T-cell (primary cell): ENCODE measurements around the gene C21orf91. TPM values are rescaled to one million over a fixed set of nuclear protein-coding genes. Genes with fewer than 3 reads are reported as not detected.

Experiments used
- ATAC-seq, 4 experiments: fragments of 200-7000 bp in 3 of 4; fragments of 150-1000 bp in 1 of 4; cut with Tn5 transposase; replicated peaks in 1 of 4; 1 replicate in 3 of 4; 2 replicates in 1 of 4; pipeline ENCODE4 v1.10.0; 2021; ENCODE audit warnings: moderate library complexity in 3 of 4, mild to moderate bottlenecking in 2 of 4, moderate number of reproducible peaks in 1 of 4
- CTCF ChIA-PET, 2 donors: fragments of 300-600 bp; sonication (Branson Sonifier 250); formaldehyde crosslinking; loops; one replicate each; lab custom pipeline; 2022; ENCODE audit warnings: antibody characterized with exemption in 2 of 2; lab: Charles Lee
- POLR2A ChIA-PET, 2 donors: fragments of 300-600 bp; sonication (Branson Sonifier 250); formaldehyde crosslinking; loops; one replicate each; lab custom pipeline; 2022; ENCODE audit warnings: antibody characterized with exemption in 2 of 2; lab: Charles Lee
- DNase-seq, 35 experiments: peaks; one replicate each; pipeline versions ENCODE4 v3.0.0 to v3.0.0-alpha.2; 2013 to 2023
- H3K27ac ChIP-seq: one replicate; pipeline ENCODE4 v1.5.1; 2013; ENCODE audit warnings: low read length
- H3K27me3 ChIP-seq, 2 experiments: replicated peaks in 1 of 2; 1 replicate in 1 of 2; 2 replicates in 1 of 2; pipeline versions ENCODE4 v1.6.1 to v1.7.0; 2013; ENCODE audit warnings: low read length in 1 of 2, mixed read lengths in 1 of 2; ENCODE audit not compliant: control insufficient read depth in 2 of 2, insufficient read depth in 2 of 2; ENCODE audit errors: extremely low read depth in 1 of 2
- H3K36me3 ChIP-seq, 2 donors: 1 replicate in 1 of 2; 2 replicates in 1 of 2; pipeline versions ENCODE4 v1.6.1 to v1.7.0; 2013; ENCODE audit warnings: low read length in 1 of 2; ENCODE audit not compliant: control insufficient read depth in 2 of 2, insufficient read depth in 1 of 2; ENCODE audit errors: extremely low read depth in 1 of 2
- H3K4me1 ChIP-seq, 2 experiments: 1 replicate in 1 of 2; 2 replicates in 1 of 2; pipeline versions ENCODE4 v1.6.1 to v1.7.0; 2013; ENCODE audit warnings: low read length in 2 of 2, mixed read lengths in 1 of 2; ENCODE audit not compliant: insufficient read depth in 2 of 2, control insufficient read depth in 1 of 2; ENCODE audit errors: extremely low read depth in 1 of 2
- H3K4me3 ChIP-seq, 2 donors: 1 replicate in 1 of 2; 2 replicates in 1 of 2; pipeline versions ENCODE4 v1.5.1 to v1.7.0; 2013; ENCODE audit warnings: mild to moderate bottlenecking in 2 of 2, low read length in 1 of 2, moderate library complexity in 1 of 2; ENCODE audit not compliant: control insufficient read depth in 1 of 2; ENCODE audit errors: extremely low read depth in 1 of 2
- H3K9me3 ChIP-seq: 2 replicates; pipeline ENCODE4 v1.7.0; 2013
- H3K27ac Mint-ChIP-seq, 2 donors: one replicate each; pipeline ENCODE4 v1.8.0; 2020 to 2021; ENCODE audit warnings: mild to moderate bottlenecking in 2 of 2, mixed read lengths in 2 of 2
- H3K27me3 Mint-ChIP-seq, 2 donors: one replicate each; pipeline ENCODE4 v1.8.0; 2021 to 2022; ENCODE audit warnings: mixed read lengths in 2 of 2
- H3K36me3 Mint-ChIP-seq: one replicate; pipeline ENCODE4 v1.8.0; 2021; ENCODE audit warnings: mixed read lengths
- H3K4me1 Mint-ChIP-seq, 3 donors: one replicate each; pipeline ENCODE4 v1.8.0; 2020 to 2022; ENCODE audit warnings: mixed read lengths in 3 of 3, mild to moderate bottlenecking in 1 of 3
- H3K4me3 Mint-ChIP-seq, 3 donors: one replicate each; pipeline ENCODE4 v1.8.0; 2020 to 2022; ENCODE audit warnings: mild to moderate bottlenecking in 3 of 3, mixed read lengths in 3 of 3, moderate library complexity in 3 of 3
- H3K9me3 Mint-ChIP-seq, 3 donors: one replicate each; pipeline ENCODE4 v1.8.0; 2020 to 2022; ENCODE audit warnings: mixed read lengths in 3 of 3
- WGBS: methylation state at CpG from one replicate; pipeline ENCODE4 v1.1.5; 2013; ENCODE audit warnings: missing lambda C conversion rate; ENCODE audit not compliant: insufficient coverage; 5-methylcytosine and 5-hydroxymethylcytosine counted together
- total RNA-seq, 35 experiments: library from RNA in 6 of 35; stranded (reverse) in 6 of 35; fragments of 120-200 nt in 1 of 35; gene quantifications; one replicate each; pipeline versions ENCODE4 v1.2.1 to v1.2.4 and lab custom pipeline; 2013 to 2026

Gene C21orf91
- total RNA-seq, 5 donors from 2014 or later (not counting 1 experiment from before 2014, with no cell fraction given): 41.1 to 52.6 (median 48.5) TPM

DNA sequence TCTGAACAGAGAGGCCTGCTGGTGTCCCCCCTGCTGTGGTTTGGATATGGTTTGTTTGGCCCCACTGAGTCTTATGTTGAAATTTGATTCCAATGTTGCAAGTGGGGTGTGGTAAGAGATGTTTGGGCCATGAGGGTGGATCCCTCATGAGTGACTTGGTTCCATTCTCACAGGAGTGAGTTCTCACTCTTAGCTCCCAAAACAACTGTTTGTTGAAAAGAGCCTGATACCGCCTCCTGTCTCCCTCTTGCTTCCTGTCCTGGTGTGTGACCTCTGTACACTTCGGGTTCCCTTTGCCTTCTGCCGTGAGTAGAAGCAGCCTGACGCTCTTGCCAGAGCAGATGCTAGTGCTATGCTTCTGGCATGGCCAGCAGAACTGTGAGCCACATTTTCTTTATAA lies 60.5 kb downstream of the C21orf91 start:
- no peak overlapping the region for H3K4me3 ChIP-seq
- Mint-ChIP-seq H3K27me3 (no peaks in the 10 kb centered on the region), H3K4me3 (no peak overlapping the region), H3K36me3 (no peaks in the 10 kb centered on the region), H3K27ac (no peak overlapping the region), H3K9me3 (no peaks in the 10 kb centered on the region), H3K4me1 (no peaks in the 10 kb centered on the region)
- DNase-seq (no peak), ATAC-seq (no peak)
- no peaks in the 10 kb centered on the region for H3K27me3 ChIP-seq
- H3K36me3 ChIP-seq: no peaks in the 10 kb centered on the region
- POLR2A ChIA-PET: no interaction called here
- H3K4me1 ChIP-seq: no peaks in the 10 kb centered on the region
- 88% methylated on average over 4 of the region's 4 CpGs for WGBS
- no peaks in the 10 kb centered on the region for H3K9me3 ChIP-seq
- CTCF ChIA-PET: no interaction called here
- no peak overlapping the region for H3K27ac ChIP-seq

DNA sequence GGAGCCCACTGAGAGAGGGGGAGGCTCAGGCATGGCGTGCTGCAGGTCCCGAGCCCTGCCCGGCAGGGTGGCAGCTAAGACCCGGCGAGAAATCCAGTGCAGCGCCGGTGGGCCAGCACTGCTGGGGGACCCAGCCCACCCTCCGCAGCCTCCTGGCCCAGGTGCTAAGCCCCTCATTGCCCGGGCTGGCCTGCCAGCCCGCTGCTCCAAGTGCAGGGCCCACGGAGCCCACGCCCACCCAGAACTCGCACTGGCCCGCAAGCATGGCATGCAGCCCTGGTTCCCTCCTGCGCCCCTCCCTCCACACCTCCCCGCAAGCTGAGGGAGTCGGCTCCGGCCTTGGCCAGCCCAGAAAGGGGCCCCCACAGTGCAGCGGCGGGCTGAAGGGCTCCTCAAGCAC lies 61.5 kb downstream of the C21orf91 start:
- H3K27ac Mint-ChIP-seq: no peak overlapping the region
- ChIA-PET CTCF (no interaction called here), POLR2A (no interaction called here)
- no peaks in the 10 kb centered on the region for H3K36me3 Mint-ChIP-seq
- Histone ChIP-seq H3K4me3 (no peak overlapping the region), H3K27ac (no peak overlapping the region), H3K27me3 (no peaks in the 10 kb centered on the region), H3K4me1 (no peaks in the 10 kb centered on the region), H3K9me3 (no peaks in the 10 kb centered on the region), H3K36me3 (no peaks in the 10 kb centered on the region)
- 92% methylated on average over 14 of the region's 20 CpGs for WGBS
- no peaks in the 10 kb centered on the region for H3K27me3 Mint-ChIP-seq
- DNase-seq (no peak), ATAC-seq (no peak)
- H3K4me1 Mint-ChIP-seq: no peaks in the 10 kb centered on the region
- no peak overlapping the region for H3K4me3 Mint-ChIP-seq
- H3K9me3 Mint-ChIP-seq: no peaks in the 10 kb centered on the region

DNA sequence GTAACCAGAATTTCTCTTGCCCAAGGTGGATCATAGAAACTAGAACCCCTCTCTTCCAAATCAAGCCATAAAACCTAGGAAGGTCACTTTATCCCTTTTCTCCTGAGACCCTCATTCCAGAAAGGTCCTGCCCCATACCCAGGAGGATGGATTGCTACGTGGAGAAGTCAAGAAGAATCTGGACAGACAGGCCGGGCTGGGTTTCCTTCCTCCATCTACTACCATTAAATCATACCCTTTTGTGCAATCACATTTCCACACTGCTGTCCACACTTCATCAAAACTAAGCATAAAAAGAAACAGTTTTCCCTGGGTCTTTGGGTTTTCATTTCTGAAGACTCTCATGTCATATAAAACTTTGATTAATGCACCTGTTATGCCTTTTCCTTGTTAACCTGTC lies 65.4 kb downstream of the C21orf91 start:
- ATAC-seq (no peak), DNase-seq (no peak)
- Mint-ChIP-seq H3K4me3 (no peak overlapping the region), H3K27me3 (no peaks in the 10 kb centered on the region), H3K36me3 (no peaks in the 10 kb centered on the region), H3K27ac (no peak overlapping the region), H3K9me3 (no peaks in the 10 kb centered on the region), H3K4me1 (no peaks in the 10 kb centered on the region)
- WGBS: no CpG with 5 or more reads among the region's 2 CpGs
- POLR2A ChIA-PET: no interaction called here
- Histone ChIP-seq H3K27ac (no peak overlapping the region), H3K9me3 (no peaks in the 10 kb centered on the region), H3K36me3 (no peaks in the 10 kb centered on the region), H3K4me1 (no peaks in the 10 kb centered on the region), H3K4me3 (no peak overlapping the region), H3K27me3 (no peaks in the 10 kb centered on the region)
- CTCF ChIA-PET: no interaction called here

DNA sequence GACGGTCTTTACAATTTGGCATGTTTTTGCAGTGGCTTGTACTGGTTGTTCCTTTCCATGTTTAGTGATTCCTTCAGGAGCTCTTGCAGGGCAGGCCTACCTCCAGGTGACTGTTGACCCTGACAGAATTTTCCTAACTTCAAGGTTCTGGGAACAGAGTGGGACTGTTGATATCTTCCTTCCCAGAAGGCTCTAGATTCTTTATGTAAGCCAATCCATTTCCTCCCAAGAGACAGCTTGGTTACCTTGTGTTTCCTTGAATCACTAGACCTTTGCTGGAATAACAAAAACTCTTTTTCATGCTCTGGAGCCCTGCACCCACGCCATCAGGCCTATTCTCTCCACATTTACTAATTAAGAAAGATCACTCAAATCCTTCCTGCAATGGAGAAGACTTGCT lies 67.0 kb downstream of the C21orf91 start:
- ChIA-PET POLR2A (no interaction called here), CTCF (no interaction called here)
- DNase-seq: no peak
- Mint-ChIP-seq H3K36me3 (no peaks in the 10 kb centered on the region), H3K27me3 (no peaks in the 10 kb centered on the region), H3K4me3 (no peak overlapping the region), H3K9me3 (no peaks in the 10 kb centered on the region), H3K4me1 (no peaks in the 10 kb centered on the region), H3K27ac (no peak overlapping the region)
- H3K36me3 ChIP-seq: no peaks in the 10 kb centered on the region
- ATAC-seq: no peak
- H3K27ac ChIP-seq: no peak overlapping the region
- H3K4me3 ChIP-seq: no peak overlapping the region
- H3K27me3 ChIP-seq: no peaks in the 10 kb centered on the region
- no peaks in the 10 kb centered on the region for H3K9me3 ChIP-seq
- 86% methylated on average over 1 of the region's 2 CpGs for WGBS
- H3K4me1 ChIP-seq: no peaks in the 10 kb centered on the region

DNA sequence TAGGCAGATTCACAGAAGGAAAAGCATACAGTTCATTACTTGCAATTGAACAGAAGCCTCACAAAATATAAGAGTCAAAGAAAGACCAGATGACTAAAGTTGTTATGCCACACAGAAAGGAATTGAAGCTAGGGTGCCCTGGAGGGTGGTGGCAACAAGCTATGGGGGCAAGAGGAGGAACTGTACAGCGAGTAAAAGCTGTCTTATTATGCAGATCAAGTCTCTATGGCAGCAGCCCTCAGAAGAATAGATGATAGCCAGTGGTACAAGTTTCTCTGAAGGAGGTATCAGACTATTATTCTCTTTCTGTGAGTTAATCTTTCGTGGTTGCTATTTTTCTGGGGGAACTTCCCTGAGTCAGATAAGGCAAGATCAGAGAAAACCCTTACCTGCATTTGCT lies 72.2 kb downstream of the C21orf91 start:
- Histone ChIP-seq H3K4me3 (no peak overlapping the region), H3K36me3 (no peaks in the 10 kb centered on the region), H3K27ac (no peak overlapping the region), H3K9me3 (no peaks in the 10 kb centered on the region), H3K27me3 (no peaks in the 10 kb centered on the region), H3K4me1 (no peaks in the 10 kb centered on the region)
- DNase-seq (no peak), ATAC-seq (no peak)
- no peaks in the 10 kb centered on the region for H3K27me3 Mint-ChIP-seq
- no CpG with 5 or more reads among the region's 2 CpGs for WGBS
- no peak overlapping the region for H3K27ac Mint-ChIP-seq
- H3K4me3 Mint-ChIP-seq: no peak overlapping the region
- H3K9me3 Mint-ChIP-seq: peaks cover 0 to 12% (median 3%) of the 10 kb centered on the region in 3 donors
- H3K4me1 Mint-ChIP-seq: peaks cover 0 to 4% (median 1%) of the 10 kb centered on the region in 3 donors
- POLR2A ChIA-PET: interaction anchor here in 1 of 2 donors (0.7 kb wide), 1 partner anchor 66 kb away, joined by 3 read pairs; no protein-coding TSS in a partner anchor
- peaks cover 5% of the 10 kb centered on the region for H3K36me3 Mint-ChIP-seq
- CTCF ChIA-PET: no interaction called here

DNA sequence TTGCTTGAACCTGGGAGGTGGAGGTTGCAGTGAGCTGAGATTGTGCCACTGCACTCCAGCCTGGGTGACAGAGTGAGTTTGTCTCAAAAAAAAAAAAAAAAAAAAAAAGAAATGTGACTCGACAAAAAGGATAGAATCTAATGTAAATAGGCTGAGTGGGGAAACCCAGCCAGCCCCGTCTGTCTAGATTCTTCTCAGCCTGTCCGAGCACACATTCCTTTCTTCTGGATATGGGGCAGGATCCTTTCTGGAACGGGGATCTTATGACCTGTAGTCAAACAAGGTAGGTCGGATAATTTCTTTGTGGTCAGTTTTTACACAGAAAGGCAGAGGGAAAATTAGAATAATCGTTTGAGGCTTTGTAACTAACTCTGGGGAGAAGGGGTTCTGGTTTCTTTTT lies 74.1 kb downstream of the C21orf91 start:
- POLR2A ChIA-PET: no interaction called here
- H3K9me3 Mint-ChIP-seq: peaks cover 0 to 12% (median 3%) of the 10 kb centered on the region in 3 donors

More for the DNA sequence above, 74.1 kb downstream of the C21orf91 start:
- no peak overlapping the region for H3K4me3 ChIP-seq
- H3K27me3 ChIP-seq: no peaks in the 10 kb centered on the region
- ATAC-seq: no peak
- no peak for DNase-seq
- Mint-ChIP-seq H3K4me1 (peaks cover 0 to 10% (median 5%) of the 10 kb centered on the region in 3 donors), H3K27me3 (no peaks in the 10 kb centered on the region), H3K36me3 (peaks cover 5% of the 10 kb centered on the region), H3K27ac (no peak overlapping the region), H3K4me3 (no peak overlapping the region)
- no peaks in the 10 kb centered on the region for H3K9me3 ChIP-seq
- H3K36me3 ChIP-seq: no peaks in the 10 kb centered on the region
- H3K27ac ChIP-seq: no peak overlapping the region
- CTCF ChIA-PET: no interaction called here
- H3K4me1 ChIP-seq: no peaks in the 10 kb centered on the region
- WGBS: 90% methylated on average over 2 of the region's 6 CpGs
